Astrocyte (in vitro differentiated cells and primary cell): ENCODE data around the gene DDAH1. TPM values are rescaled to one million over a fixed set of nuclear protein-coding genes. Genes with fewer than 3 reads are reported as not detected.

ENCODE experiments used
- DNase-seq: peaks from one replicate; pipeline ENCODE4 v3.0.0-alpha.2; 2010; ENCODE audit warnings: low read depth
- FAIRE-seq: peaks from 2 replicates; lab custom pipeline; 2011; peaks lifted over from hg19 to GRCh38; lab: Jason Lieb, UNC
- H2AFZ ChIP-seq: 2 replicates; pipeline ENCODE4 v1.6.0; 2012; ENCODE audit warnings: low read depth, low read length, inconsistent platforms
- H3K27ac ChIP-seq: 2 replicates; pipeline ENCODE4 v1.5.1; 2011; ENCODE audit warnings: low read depth, low read length, inconsistent platforms
- H3K27me3 ChIP-seq: 2 replicates; pipeline ENCODE4 v1.6.0; 2011; ENCODE audit warnings: low read length, inconsistent platforms; ENCODE audit not compliant: insufficient read depth
- H3K36me3 ChIP-seq: 2 replicates; pipeline ENCODE4 v1.5.1; 2011; ENCODE audit warnings: low read length, inconsistent platforms; ENCODE audit not compliant: insufficient read depth
- H3K4me1 ChIP-seq: 2 replicates; pipeline ENCODE4 v1.5.1; 2011; ENCODE audit warnings: low read length, inconsistent platforms; ENCODE audit not compliant: insufficient read depth
- H3K4me2 ChIP-seq: 2 replicates; pipeline ENCODE4 v1.6.0; 2012; ENCODE audit warnings: low read length, inconsistent platforms
- H3K4me3 ChIP-seq: 2 replicates; pipeline ENCODE4 v1.5.1; 2011; ENCODE audit warnings: low read depth, mild to moderate bottlenecking, low read length, inconsistent platforms; ENCODE audit not compliant: insufficient read depth
- H3K79me2 ChIP-seq: 2 replicates; pipeline ENCODE4 v1.6.0; 2012; ENCODE audit warnings: mild to moderate bottlenecking, low read length, inconsistent platforms; ENCODE audit not compliant: insufficient read depth
- H3K9ac ChIP-seq: 2 replicates; pipeline ENCODE4 v1.6.0; 2012; ENCODE audit warnings: mild to moderate bottlenecking, low read length, inconsistent platforms
- H3K9me3 ChIP-seq: 2 replicates; pipeline ENCODE4 v1.5.1; 2012; ENCODE audit warnings: low read depth, mild to moderate bottlenecking, low read length, inconsistent platforms; ENCODE audit not compliant: insufficient read depth
- H4K20me1 ChIP-seq: 2 replicates; pipeline ENCODE4 v1.6.0; 2012; ENCODE audit warnings: low read length, inconsistent platforms; ENCODE audit not compliant: insufficient read depth
- H3K27ac Mint-ChIP-seq: one replicate; pipeline ENCODE4 v1.8.0; 2021; ENCODE audit warnings: mild to moderate bottlenecking, mixed read lengths; ENCODE audit not compliant: unreplicated experiment
- H3K27me3 Mint-ChIP-seq: one replicate; pipeline ENCODE4 v1.8.0; 2021; ENCODE audit warnings: low read depth, mixed read lengths; ENCODE audit not compliant: unreplicated experiment
- H3K36me3 Mint-ChIP-seq: one replicate; pipeline ENCODE4 v1.8.0; 2021; ENCODE audit warnings: low read depth, mixed read lengths; ENCODE audit not compliant: unreplicated experiment
- H3K4me1 Mint-ChIP-seq: one replicate; pipeline ENCODE4 v1.8.0; 2021; ENCODE audit warnings: low read depth, mixed read lengths; ENCODE audit not compliant: unreplicated experiment
- H3K4me3 Mint-ChIP-seq: one replicate; pipeline ENCODE4 v1.8.0; 2021; ENCODE audit warnings: mild to moderate bottlenecking, moderate library complexity, mixed read lengths; ENCODE audit not compliant: unreplicated experiment
- H3K9me3 Mint-ChIP-seq: one replicate; pipeline ENCODE4 v1.8.0; 2021; ENCODE audit warnings: mild to moderate bottlenecking, mixed read lengths; ENCODE audit not compliant: unreplicated experiment
- EZH2 ChIP-seq: IDR thresholded peaks from 2 replicates; pipeline ENCODE4 v1.6.1; 2012; ENCODE audit warnings: mild to moderate bottlenecking, low read length, inconsistent platforms; ENCODE audit not compliant: insufficient read depth
- total RNA-seq: library from RNA; stranded (reverse); gene quantifications from 2 replicates; pipeline ENCODE4 v1.2.1, GENCODE V29; 2021
- TF ChIP-seq, protein P1 (sequence below): IDR thresholded peaks from 2 replicates; pipeline ENCODE4 v1.5.1; 2011; ENCODE audit warnings: low read depth, mild to moderate bottlenecking, inconsistent platforms, low read length, moderate library complexity; ENCODE audit not compliant: insufficient read depth

The DDAH1 gene
- total RNA-seq, 1 donor from 2014 or later, result 112 TPM

DNA sequence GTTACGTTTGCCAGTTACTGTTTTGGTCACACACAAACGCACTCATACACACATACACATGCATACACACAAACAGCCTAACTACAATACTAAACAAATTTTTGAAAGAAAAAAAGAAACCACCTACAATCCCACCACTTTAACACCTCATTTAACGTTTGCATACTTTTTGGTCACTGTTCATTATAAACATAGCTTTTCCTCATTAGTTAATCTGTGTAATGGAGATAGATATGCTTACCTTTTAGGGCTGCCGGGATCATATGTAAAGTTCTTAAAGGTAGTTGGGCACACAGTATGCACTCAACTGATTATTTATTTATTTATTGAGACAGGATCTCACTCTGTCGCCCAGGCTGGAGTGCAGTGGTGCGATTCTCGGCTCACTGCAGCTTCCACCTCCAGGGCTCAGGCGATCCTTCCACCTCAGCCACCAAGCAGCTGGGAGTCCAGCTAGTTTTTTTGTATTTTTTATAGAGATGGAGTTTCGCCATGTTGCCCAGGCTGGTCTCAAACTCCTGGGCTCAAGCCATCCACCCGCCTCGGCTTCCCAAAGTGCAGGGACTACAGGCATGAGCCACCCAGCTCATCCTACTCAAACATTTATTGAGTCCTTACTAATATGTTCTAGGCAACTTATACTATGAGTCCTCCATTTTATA is 187.8 kb downstream of the DDAH1 start:
- H3K4me2 ChIP-seq, result peak overlapping the region; percentile 87
- peaks cover 32% of the 10 kb centered on the region for H3K4me1 Mint-ChIP-seq
- no peaks in the 10 kb centered on the region for H3K27me3 Mint-ChIP-seq
- peak overlapping the region; percentile 94 for H3K27ac ChIP-seq
- H3K4me1 ChIP-seq, result peaks cover 30% of the 10 kb centered on the region
- H4K20me1 ChIP-seq, result peaks cover 30% of the 10 kb centered on the region
- H3K4me3 Mint-ChIP-seq, result peak overlapping the region; percentile 88
- peak overlapping the region; percentile 71 for H3K4me3 ChIP-seq
- peak overlapping the region; percentile 49 for H3K27ac Mint-ChIP-seq
- TF ChIP-seq, protein P1, sequence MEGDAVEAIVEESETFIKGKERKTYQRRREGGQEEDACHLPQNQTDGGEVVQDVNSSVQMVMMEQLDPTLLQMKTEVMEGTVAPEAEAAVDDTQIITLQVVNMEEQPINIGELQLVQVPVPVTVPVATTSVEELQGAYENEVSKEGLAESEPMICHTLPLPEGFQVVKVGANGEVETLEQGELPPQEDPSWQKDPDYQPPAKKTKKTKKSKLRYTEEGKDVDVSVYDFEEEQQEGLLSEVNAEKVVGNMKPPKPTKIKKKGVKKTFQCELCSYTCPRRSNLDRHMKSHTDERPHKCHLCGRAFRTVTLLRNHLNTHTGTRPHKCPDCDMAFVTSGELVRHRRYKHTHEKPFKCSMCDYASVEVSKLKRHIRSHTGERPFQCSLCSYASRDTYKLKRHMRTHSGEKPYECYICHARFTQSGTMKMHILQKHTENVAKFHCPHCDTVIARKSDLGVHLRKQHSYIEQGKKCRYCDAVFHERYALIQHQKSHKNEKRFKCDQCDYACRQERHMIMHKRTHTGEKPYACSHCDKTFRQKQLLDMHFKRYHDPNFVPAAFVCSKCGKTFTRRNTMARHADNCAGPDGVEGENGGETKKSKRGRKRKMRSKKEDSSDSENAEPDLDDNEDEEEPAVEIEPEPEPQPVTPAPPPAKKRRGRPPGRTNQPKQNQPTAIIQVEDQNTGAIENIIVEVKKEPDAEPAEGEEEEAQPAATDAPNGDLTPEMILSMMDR, result no peak
- H3K27me3 ChIP-seq, result no peaks in the 10 kb centered on the region
- DNase-seq (no peak), FAIRE-seq (no peak)
- no peaks in the 10 kb centered on the region for H3K9me3 Mint-ChIP-seq
- H3K9me3 ChIP-seq, result no peaks in the 10 kb centered on the region
- peaks cover 5% of the 10 kb centered on the region for H3K36me3 Mint-ChIP-seq
- no peaks in the 10 kb centered on the region for H3K36me3 ChIP-seq
- peak overlapping the region; percentile 71 for H2AFZ ChIP-seq
- peak overlapping the region; percentile 99 for H3K9ac ChIP-seq
- peaks cover 42% of the 10 kb centered on the region for H3K79me2 ChIP-seq

- Mint-ChIP-seq H3K9me3 (no peaks in the 10 kb centered on the region), H3K4me1 (peaks cover 34% of the 10 kb centered on the region), H3K36me3 (peaks cover 8% of the 10 kb centered on the region), H3K27ac (peak within 1 kb of the TSS; percentile 89), H3K27me3 (no peaks in the 10 kb centered on the region), H3K4me3 (peak within 1 kb of the TSS; percentile 88)
- Histone ChIP-seq H3K4me3 (peak within 1 kb of the TSS; percentile 100), H3K79me2 (peaks cover 49% of the 10 kb centered on the region), H3K4me1 (peaks cover 34% of the 10 kb centered on the region), H3K9ac (peak within 1 kb of the TSS; percentile 99), H3K36me3 (peaks cover 5% of the 10 kb centered on the region), H2AFZ (peak within 1 kb of the TSS; percentile 71), H4K20me1 (peaks cover 35% of the 10 kb centered on the region), H3K27ac (peak within 1 kb of the TSS; percentile 94), H3K4me2 (peak within 1 kb of the TSS; percentile 87), H3K9me3 (no peaks in the 10 kb centered on the region), H3K27me3 (no peaks in the 10 kb centered on the region)
- TF ChIP-seq EZH2, result no peak
- TF ChIP-seq, protein P1, result no peak
- DNase-seq, result peak; percentile 93
- FAIRE-seq, result peak; percentile 13
Measured at GRCh38 chr1:85276215-85276977, 188.6 kb downstream of the DDAH1 start, which contains the start of gene BCL10. Gene BCL10, minus strand, starts transcription at chr1:85276632. Its CDS starts 280 bp downstream, at chr1:85276352.
